SK-N-MC (cell line): ENCODE measurements around the gene TRIM9.

Experiments
- EZH2 ChIP-seq: fragments of 200-600 bp; sonication (generic); IDR thresholded peaks from one replicate; pipeline ENCODE4 v1.6.1; 2017; ENCODE audit warnings: antibody characterized with exemption
- POLR2AphosphoS5 ChIP-seq: IDR thresholded peaks from 2 replicates; pipeline ENCODE4 v1.6.1; 2012; ENCODE audit warnings: mild to moderate bottlenecking, low read depth, low read length, borderline replicate concordance

GRCh38 chr14:51002406-51002999, 92.4 kb downstream of the TRIM9 start:
- TF ChIP-seq EZH2 (no peak), POLR2AphosphoS5 (no peak)
